GM12872 (cell line): ENCODE measurements around the gene CCDC102A.

Experiments
- TF ChIP-seq, protein P1 (sequence below): IDR thresholded peaks from 3 replicates; pipeline ENCODE4 v1.5.1; 2011; ENCODE audit warnings: low read depth, mild to moderate bottlenecking, low read length, moderate library complexity; ENCODE audit not compliant: insufficient read depth

Gene CCDC102A

DNA sequence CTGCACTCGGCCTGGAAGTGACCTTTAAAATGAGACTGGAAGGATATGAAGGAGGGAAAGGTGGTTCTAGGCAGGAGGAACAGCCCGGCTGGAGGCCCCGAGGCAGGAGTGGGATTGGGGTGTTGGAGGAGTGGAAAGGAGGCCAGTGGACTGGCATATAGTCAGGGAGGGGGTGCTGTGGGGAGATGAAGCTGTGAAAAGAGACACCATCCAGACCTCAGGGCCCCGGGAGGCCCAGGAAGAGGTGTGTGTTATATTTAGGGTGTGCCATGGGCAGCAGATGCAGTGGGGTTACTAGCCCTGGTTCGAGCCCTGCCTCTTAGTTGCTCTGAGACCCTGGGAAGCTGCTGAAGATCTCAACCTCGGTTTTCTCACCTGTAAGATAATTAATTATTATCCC is 31.2 kb downstream of the CCDC102A start:
- TF ChIP-seq, protein P1, sequence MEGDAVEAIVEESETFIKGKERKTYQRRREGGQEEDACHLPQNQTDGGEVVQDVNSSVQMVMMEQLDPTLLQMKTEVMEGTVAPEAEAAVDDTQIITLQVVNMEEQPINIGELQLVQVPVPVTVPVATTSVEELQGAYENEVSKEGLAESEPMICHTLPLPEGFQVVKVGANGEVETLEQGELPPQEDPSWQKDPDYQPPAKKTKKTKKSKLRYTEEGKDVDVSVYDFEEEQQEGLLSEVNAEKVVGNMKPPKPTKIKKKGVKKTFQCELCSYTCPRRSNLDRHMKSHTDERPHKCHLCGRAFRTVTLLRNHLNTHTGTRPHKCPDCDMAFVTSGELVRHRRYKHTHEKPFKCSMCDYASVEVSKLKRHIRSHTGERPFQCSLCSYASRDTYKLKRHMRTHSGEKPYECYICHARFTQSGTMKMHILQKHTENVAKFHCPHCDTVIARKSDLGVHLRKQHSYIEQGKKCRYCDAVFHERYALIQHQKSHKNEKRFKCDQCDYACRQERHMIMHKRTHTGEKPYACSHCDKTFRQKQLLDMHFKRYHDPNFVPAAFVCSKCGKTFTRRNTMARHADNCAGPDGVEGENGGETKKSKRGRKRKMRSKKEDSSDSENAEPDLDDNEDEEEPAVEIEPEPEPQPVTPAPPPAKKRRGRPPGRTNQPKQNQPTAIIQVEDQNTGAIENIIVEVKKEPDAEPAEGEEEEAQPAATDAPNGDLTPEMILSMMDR, result no peak

GRCh38 chr16:57504491-57504890 is 31.9 kb downstream of the CCDC102A start:
- TF ChIP-seq, protein P1, result no peak

- TF ChIP-seq, protein P1, result no peak
Observed at GRCh38 chr16:57504001-57504400, 32.4 kb downstream of the CCDC102A start.

- TF ChIP-seq, protein P1, result no peak
Observed at GRCh38 chr16:57503366-57503765, 33.0 kb downstream of the CCDC102A start.

- TF ChIP-seq, protein P1, result no peak
Observed at GRCh38 chr16:57502048-57502775, 34.2 kb downstream of the CCDC102A start.

- TF ChIP-seq, protein P1, result no peak
Observed at GRCh38 chr16:57501492-57501891, 34.9 kb downstream of the CCDC102A start.

DNA sequence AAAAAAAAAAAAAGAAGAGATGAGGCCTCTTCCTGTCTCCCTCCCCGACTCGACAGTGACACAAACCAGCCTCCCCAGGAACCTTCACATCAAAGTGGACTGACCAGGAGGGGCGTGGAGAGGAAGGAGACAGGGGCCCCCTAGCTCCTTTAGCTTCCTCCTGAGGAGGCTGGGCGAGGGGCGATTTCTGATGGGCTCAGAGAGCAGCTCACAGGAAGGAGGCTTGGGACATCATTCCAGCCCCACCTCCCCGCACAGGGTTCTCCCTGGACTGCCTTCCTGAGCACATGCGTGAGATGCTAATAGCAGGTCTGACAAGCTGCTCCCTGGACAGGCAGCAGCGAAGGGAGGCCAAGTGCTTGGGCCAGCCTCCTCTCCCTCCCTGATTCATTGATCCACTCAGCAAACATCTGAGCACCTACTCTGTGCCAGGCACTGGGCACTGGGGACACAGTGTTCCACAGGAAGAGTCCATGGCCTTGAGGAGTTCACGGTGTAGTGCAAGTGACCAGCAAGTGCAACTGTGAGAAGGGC is 35.7 kb downstream of the CCDC102A start:
- TF ChIP-seq, protein P1, result no peak
